ENCODE measurements around the gene ACTBL2.

Gene ACTBL2

GRCh38 chr5:57494104-57495098 is 11.8 kb upstream of the ACTBL2 start (continued):
- TF ChIP-seq ATF2 (tag by site-specific recombination; IDR thresholded peaks at IDR 0.05; ENCODE audit: low read depth) (no peak), ZNF416 (tag by site-specific recombination; IDR thresholded peaks at IDR 0.05) (no peak), ZNF23 (tag by site-specific recombination; IDR thresholded peaks at IDR 0.05; ENCODE audit: borderline replicate concordance) (no peak), HIC1 (tag by site-specific recombination; IDR thresholded peaks at IDR 0.05) (peak; percentile 73), PBX3 (CRISPR knock-in tag; IDR thresholded peaks at IDR 0.05) (no peak), YY2 (tag by site-specific recombination; IDR thresholded peaks at IDR 0.05) (no peak), ZNF558 (tag by site-specific recombination; IDR thresholded peaks at IDR 0.05) (peak; percentile 73; the same call in 1 of the 2 replicates), ZNF707 (tag by site-specific recombination; IDR thresholded peaks at IDR 0.05) (no peak), ZNF76 (tag by site-specific recombination; IDR thresholded peaks at IDR 0.05; ENCODE audit: borderline replicate concordance, low read depth) (no peak), ZNF350 (tag by site-specific recombination; IDR thresholded peaks at IDR 0.05) (no peak), ZNF394 (tag by site-specific recombination; IDR thresholded peaks at IDR 0.05; ENCODE audit: borderline replicate concordance) (peak; percentile 58; the same call in 1 of the 2 replicates), SALL2 (tag by site-specific recombination; IDR thresholded peaks at IDR 0.05; ENCODE audit: borderline replicate concordance) (no peak), ZNF785 (tag by site-specific recombination; IDR thresholded peaks at IDR 0.05) (no peak), OVOL3 (tag by site-specific recombination; IDR thresholded peaks at IDR 0.05) (no peak), ZNF155 (tag by site-specific recombination; IDR thresholded peaks at IDR 0.05) (no peak), ZSCAN30 (tag by site-specific recombination; IDR thresholded peaks at IDR 0.05) (peak; percentile 41; the same call in 1 of the 2 replicates), ZNF639 (tag by site-specific recombination; IDR thresholded peaks at IDR 0.05) (peak; percentile 21; the same call in 1 of the 2 replicates), ZNF645 (tag by site-specific recombination; IDR thresholded peaks at IDR 0.05) (no peak), ZNF624 (tag by site-specific recombination; IDR thresholded peaks at IDR 0.05) (no peak), YY1 (tag by site-specific recombination; IDR thresholded peaks at IDR 0.05) (no peak), ZNF621 (tag by site-specific recombination; IDR thresholded peaks at IDR 0.05) (no peak), TCF7L2 (IDR thresholded peaks at IDR 0.05; ENCODE audit: borderline replicate concordance, low read depth, low read length) (no peak), ZNF514 (tag by site-specific recombination; IDR thresholded peaks at IDR 0.05) (no peak), ZNF324 (tag by site-specific recombination; IDR thresholded peaks at IDR 0.05) (no peak; the same call in 1 of the 2 replicates), ZNF518A (tag by site-specific recombination; conservative IDR thresholded peaks at IDR 0.05; ENCODE audit: low read depth) (no peak)

Measured in HEK293 (cell line).